K562 (cell line): ENCODE results near the gene AGPAT1. TPM values are rescaled to one million over a fixed set of nuclear protein-coding genes. Genes with fewer than 3 reads are reported as not detected.

ENCODE experiments used
- CBX1 ChIP-seq: sonication (generic); IDR thresholded peaks from 2 replicates; pipeline ENCODE4 v1.6.1; 2016; ENCODE audit warnings: antibody characterized with exemption, low read depth, mild to moderate bottlenecking
- KDM1A ChIP-seq, 2 experiments: fragments of 450-650 bp; IDR thresholded peaks; 2 replicates each; pipeline ENCODE4 v1.6.1; 2016; ENCODE audit warnings: mild to moderate bottlenecking in 2 of 2
- MAFF ChIP-seq: IDR thresholded peaks from 2 replicates; pipeline ENCODE4 v1.6.1; 2012; ENCODE audit warnings: low read length, improper control_type of control experiment
- NCOR1 ChIP-seq: fragments of 450-650 bp; IDR thresholded peaks from 2 replicates; pipeline ENCODE4 v1.6.1; 2016; ENCODE audit warnings: mild to moderate bottlenecking, moderate library complexity
- NFYB ChIP-seq: IDR thresholded peaks from 2 replicates; pipeline ENCODE4 v1.6.1; 2011; ENCODE audit warnings: mild to moderate bottlenecking, moderate library complexity; ENCODE audit not compliant: insufficient read length; ENCODE audit errors: extremely low read depth
- POLR2AphosphoS5 ChIP-seq: IDR thresholded peaks from 2 replicates; pipeline ENCODE4 v1.6.1; 2011; ENCODE audit warnings: mild to moderate bottlenecking, low read depth, low read length, moderate library complexity; ENCODE audit not compliant: control insufficient read depth, insufficient read depth
- POLR2B ChIP-seq: fragments of 450-650 bp; IDR thresholded peaks from 2 replicates; pipeline ENCODE4 v1.6.1; 2018; ENCODE audit warnings: low read depth; ENCODE audit not compliant: partially characterized antibody
- RBBP5 ChIP-seq: fragments of 200-600 bp; sonication (generic); IDR thresholded peaks from 2 replicates; pipeline ENCODE4 v1.6.1; 2012; ENCODE audit warnings: borderline replicate concordance, mild to moderate bottlenecking, low read length, control low read depth, inconsistent platforms; ENCODE audit not compliant: insufficient read depth, poor library complexity, severe bottlenecking
- ZNF23 ChIP-seq: fragments of 250-450 bp; sonication (Bioruptor Pico); IDR thresholded peaks from 2 replicates; pipeline ENCODE4 v1.4.0; 2020; ENCODE audit warnings: mild to moderate bottlenecking
- ZNF511 ChIP-seq: sonication (generic); formaldehyde crosslinking; IDR thresholded peaks from 2 replicates; pipeline ENCODE4 v1.8.0; 2022; ENCODE audit warnings: mild to moderate bottlenecking, missing genetic modification reagents
- polyA plus RNA-seq, 8 experiments: library from polyadenylated mRNA; depleted of rRNA in 4 of 8; stranded (reverse) in 5 of 8; unstranded in 3 of 8; fragments of >200 nt; fragmentation: Nextera tagmentation in 2 of 8; fragmentation: Illumina TruSeq in 1 of 8; extraction: Ambion mirVana in 2 of 8; extraction: Trizol in 1 of 8; gene quantifications; 2 replicates each; pipeline versions ENCODE4 v1.2.1 to v1.2.3, GENCODE V29; 2011 to 2014; ENCODE audit warnings: inconsistent platforms in 1 of 8, missing spikeins in 1 of 8
- total RNA-seq, 7 experiments: library from RNA; depleted of rRNA in 6 of 7; stranded (reverse); fragments of >200 nt in 6 of 7; fragmentation: Illumina TruSeq in 2 of 7; extraction: Trizol in 2 of 7; gene quantifications; 2 replicates each; pipeline versions ENCODE4 v1.2.1 to v1.2.3, GENCODE V29; 2011 to 2021; ENCODE audit warnings: low replicate concordance in 1 of 7
- TF ChIP-seq, protein P1 (sequence below): sonication (generic); formaldehyde crosslinking; IDR thresholded peaks from 2 replicates; pipeline ENCODE4 v1.8.0; 2022; ENCODE audit warnings: mild to moderate bottlenecking, low read depth, missing genetic modification reagents
- TF ChIP-seq, protein P2 (sequence below): fragments of 150-350 bp; conservative IDR thresholded peaks from 2 replicates; pipeline ENCODE4 v1.6.1; 2014; ENCODE audit warnings: low read length
- TF ChIP-seq, protein P3 (sequence below): fragments of 200-800 bp; sonication (Bioruptor generic); IDR thresholded peaks from 2 replicates; pipeline ENCODE4 v1.6.1; 2016; ENCODE audit warnings: missing genetic modification characterization, missing compliant biosample characterization

AGPAT1 gene
- total and polyA plus RNA-seq, 9 of the 15 experiments (the other 6 are each of a cell fraction or from before 2014, with no cell fraction given) = 37.9 to 176 (median 69.4) TPM

- TF ChIP-seq, protein P1, sequence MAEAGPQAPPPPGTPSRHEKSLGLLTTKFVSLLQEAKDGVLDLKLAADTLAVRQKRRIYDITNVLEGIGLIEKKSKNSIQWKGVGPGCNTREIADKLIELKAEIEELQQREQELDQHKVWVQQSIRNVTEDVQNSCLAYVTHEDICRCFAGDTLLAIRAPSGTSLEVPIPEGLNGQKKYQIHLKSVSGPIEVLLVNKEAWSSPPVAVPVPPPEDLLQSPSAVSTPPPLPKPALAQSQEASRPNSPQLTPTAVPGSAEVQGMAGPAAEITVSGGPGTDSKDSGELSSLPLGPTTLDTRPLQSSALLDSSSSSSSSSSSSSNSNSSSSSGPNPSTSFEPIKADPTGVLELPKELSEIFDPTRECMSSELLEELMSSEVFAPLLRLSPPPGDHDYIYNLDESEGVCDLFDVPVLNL (CRISPR knock-in tag) = no peak
- TF ChIP-seq CBX1 = no peak
- no peak for TF ChIP-seq RBBP5
- no peak for TF ChIP-seq ZNF511 (CRISPR knock-in tag)
- TF ChIP-seq, protein P2, sequence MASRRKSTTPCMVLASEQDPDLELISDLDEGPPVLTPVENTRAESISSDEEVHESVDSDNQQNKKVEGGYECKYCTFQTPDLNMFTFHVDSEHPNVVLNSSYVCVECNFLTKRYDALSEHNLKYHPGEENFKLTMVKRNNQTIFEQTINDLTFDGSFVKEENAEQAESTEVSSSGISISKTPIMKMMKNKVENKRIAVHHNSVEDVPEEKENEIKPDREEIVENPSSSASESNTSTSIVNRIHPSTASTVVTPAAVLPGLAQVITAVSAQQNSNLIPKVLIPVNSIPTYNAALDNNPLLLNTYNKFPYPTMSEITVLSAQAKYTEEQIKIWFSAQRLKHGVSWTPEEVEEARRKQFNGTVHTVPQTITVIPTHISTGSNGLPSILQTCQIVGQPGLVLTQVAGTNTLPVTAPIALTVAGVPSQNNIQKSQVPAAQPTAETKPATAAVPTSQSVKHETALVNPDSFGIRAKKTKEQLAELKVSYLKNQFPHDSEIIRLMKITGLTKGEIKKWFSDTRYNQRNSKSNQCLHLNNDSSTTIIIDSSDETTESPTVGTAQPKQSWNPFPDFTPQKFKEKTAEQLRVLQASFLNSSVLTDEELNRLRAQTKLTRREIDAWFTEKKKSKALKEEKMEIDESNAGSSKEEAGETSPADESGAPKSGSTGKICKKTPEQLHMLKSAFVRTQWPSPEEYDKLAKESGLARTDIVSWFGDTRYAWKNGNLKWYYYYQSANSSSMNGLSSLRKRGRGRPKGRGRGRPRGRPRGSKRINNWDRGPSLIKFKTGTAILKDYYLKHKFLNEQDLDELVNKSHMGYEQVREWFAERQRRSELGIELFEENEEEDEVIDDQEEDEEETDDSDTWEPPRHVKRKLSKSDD = no peak
- TF ChIP-seq ZNF23 (CRISPR knock-in tag) = no peak
- TF ChIP-seq, protein P3, sequence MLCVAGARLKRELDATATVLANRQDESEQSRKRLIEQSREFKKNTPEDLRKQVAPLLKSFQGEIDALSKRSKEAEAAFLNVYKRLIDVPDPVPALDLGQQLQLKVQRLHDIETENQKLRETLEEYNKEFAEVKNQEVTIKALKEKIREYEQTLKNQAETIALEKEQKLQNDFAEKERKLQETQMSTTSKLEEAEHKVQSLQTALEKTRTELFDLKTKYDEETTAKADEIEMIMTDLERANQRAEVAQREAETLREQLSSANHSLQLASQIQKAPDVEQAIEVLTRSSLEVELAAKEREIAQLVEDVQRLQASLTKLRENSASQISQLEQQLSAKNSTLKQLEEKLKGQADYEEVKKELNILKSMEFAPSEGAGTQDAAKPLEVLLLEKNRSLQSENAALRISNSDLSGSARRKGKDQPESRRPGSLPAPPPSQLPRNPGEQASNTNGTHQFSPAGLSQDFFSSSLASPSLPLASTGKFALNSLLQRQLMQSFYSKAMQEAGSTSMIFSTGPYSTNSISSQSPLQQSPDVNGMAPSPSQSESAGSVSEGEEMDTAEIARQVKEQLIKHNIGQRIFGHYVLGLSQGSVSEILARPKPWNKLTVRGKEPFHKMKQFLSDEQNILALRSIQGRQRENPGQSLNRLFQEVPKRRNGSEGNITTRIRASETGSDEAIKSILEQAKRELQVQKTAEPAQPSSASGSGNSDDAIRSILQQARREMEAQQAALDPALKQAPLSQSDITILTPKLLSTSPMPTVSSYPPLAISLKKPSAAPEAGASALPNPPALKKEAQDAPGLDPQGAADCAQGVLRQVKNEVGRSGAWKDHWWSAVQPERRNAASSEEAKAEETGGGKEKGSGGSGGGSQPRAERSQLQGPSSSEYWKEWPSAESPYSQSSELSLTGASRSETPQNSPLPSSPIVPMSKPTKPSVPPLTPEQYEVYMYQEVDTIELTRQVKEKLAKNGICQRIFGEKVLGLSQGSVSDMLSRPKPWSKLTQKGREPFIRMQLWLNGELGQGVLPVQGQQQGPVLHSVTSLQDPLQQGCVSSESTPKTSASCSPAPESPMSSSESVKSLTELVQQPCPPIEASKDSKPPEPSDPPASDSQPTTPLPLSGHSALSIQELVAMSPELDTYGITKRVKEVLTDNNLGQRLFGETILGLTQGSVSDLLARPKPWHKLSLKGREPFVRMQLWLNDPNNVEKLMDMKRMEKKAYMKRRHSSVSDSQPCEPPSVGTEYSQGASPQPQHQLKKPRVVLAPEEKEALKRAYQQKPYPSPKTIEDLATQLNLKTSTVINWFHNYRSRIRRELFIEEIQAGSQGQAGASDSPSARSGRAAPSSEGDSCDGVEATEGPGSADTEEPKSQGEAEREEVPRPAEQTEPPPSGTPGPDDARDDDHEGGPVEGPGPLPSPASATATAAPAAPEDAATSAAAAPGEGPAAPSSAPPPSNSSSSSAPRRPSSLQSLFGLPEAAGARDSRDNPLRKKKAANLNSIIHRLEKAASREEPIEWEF = no peak
- peak; percentile 99 for TF ChIP-seq NFYB
- peak; percentile 96 for TF ChIP-seq MAFF
- no peak for TF ChIP-seq NCOR1
- TF ChIP-seq KDM1A (IDR thresholded peaks at IDR 0.05) = no peak
- no peak for TF ChIP-seq POLR2AphosphoS5
- peak; percentile 62 for TF ChIP-seq POLR2B
These were observed 2.1 kb upstream of the AGPAT1 start, which contains the start of gene RNF5 (continued) for GRCh38 chr6:32177788-32178546.
